A204.1 (cell line): ENCODE results near the gene CTR9.
A peak's percentile ranks its signal among the peaks of the same experiment; 100 is the strongest.

Source experiments
- FAIRE-seq: peaks from 2 replicates; lab custom pipeline; 2012; peaks lifted over from hg19 to GRCh38; lab: Jason Lieb, UNC

CTR9 gene

GRCh38 chr11:10743354-10744000 lies 7.6 kb upstream of the CTR9 start:
- no peak for FAIRE-seq

GRCh38 chr11:10744206-10744605 lies 6.8 kb upstream of the CTR9 start:
- no peak for FAIRE-seq

GRCh38 chr11:10746871-10747270 lies 4.2 kb upstream of the CTR9 start:
- no peak for FAIRE-seq

- no peak for FAIRE-seq
Observed at GRCh38 chr11:10747733-10748132, 3.3 kb upstream of the CTR9 start.

- no peak for FAIRE-seq
Observed at GRCh38 chr11:10749476-10749875, 1.6 kb upstream of the CTR9 start.

GRCh38 chr11:10751581-10751940 lies 515 bp downstream of the CTR9 start:
- no peak for FAIRE-seq

GRCh38 chr11:10752061-10752460 lies 1.0 kb downstream of the CTR9 start:
- no peak for FAIRE-seq

- no peak for FAIRE-seq
Observed at GRCh38 chr11:10752486-10752885, 1.4 kb downstream of the CTR9 start.

- peak; percentile 61 for FAIRE-seq
Observed at GRCh38 chr11:10758957-10759356, 7.9 kb downstream of the CTR9 start.

- FAIRE-seq: no peak
Observed at GRCh38 chr11:10761085-10761698, 10.1 kb downstream of the CTR9 start.

- no peak for FAIRE-seq
Observed at GRCh38 chr11:10762185-10762584, 11.1 kb downstream of the CTR9 start.

- no peak for FAIRE-seq
Observed at GRCh38 chr11:10762913-10763421, 11.9 kb downstream of the CTR9 start.

- no peak for FAIRE-seq
Observed at GRCh38 chr11:10763766-10764165, 12.7 kb downstream of the CTR9 start.

- FAIRE-seq: no peak
Observed at GRCh38 chr11:10764412-10764811, 13.4 kb downstream of the CTR9 start.

- FAIRE-seq: peak; percentile 80
Observed at GRCh38 chr11:10770626-10771254, 19.7 kb downstream of the CTR9 start.

GRCh38 chr11:10771457-10771856 lies 20.4 kb downstream of the CTR9 start:
- no peak for FAIRE-seq

GRCh38 chr11:10774811-10775210 lies 23.8 kb downstream of the CTR9 start:
- FAIRE-seq: no peak

- no peak for FAIRE-seq
Observed at GRCh38 chr11:10777393-10777793, 26.3 kb downstream of the CTR9 start.

- no peak for FAIRE-seq
Observed at GRCh38 chr11:10777806-10778205, 26.8 kb downstream of the CTR9 start.

GRCh38 chr11:10778217-10778970 lies 27.3 kb downstream of the CTR9 start:
- FAIRE-seq: no peak

- FAIRE-seq: no peak
Observed at GRCh38 chr11:10779086-10779485, 28.0 kb downstream of the CTR9 start.

GRCh38 chr11:10780040-10780439 lies 29.0 kb downstream of the CTR9 start:
- no peak for FAIRE-seq
